ENCODE data around the gene STRA6.

The STRA6 gene

DNA sequence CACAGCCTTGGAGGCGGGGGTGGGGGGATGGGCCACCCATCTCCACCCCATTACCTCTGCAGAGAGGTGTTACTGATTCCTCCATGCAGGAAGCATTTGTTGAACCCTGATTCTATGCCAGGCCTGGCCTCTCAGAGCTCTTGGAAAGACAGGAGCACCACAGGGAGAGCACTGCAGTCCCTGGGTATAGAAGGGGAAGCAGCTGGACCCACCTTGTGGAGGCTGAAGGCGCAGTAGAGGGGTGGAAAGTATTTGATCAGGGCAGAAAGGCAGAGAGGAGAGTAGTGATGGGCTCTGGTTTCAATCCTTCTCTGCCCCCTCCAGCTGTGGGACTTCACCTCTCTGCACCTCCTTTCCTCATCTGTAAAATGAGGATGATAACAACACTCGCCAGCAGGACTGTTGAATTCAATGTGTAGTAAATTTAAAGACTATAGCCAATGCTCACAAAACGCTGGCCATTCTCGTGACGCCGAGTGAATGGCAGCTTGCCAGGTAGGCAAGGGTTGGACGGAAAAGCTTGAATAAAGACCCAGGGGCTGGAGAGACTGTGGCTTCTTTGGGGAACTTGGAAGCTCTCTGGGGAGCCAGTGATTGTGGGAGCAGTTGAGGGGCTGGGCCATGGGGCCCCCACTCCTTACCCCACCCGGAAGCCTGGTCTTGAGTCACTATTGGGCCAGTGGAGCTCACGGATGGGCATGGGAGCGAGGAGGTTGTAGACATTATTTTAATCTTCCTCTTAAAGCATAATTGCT, 25.6 kb upstream of the STRA6 start:
- no peak for DNase-seq (ENCODE audit: low spot score)

DNA sequence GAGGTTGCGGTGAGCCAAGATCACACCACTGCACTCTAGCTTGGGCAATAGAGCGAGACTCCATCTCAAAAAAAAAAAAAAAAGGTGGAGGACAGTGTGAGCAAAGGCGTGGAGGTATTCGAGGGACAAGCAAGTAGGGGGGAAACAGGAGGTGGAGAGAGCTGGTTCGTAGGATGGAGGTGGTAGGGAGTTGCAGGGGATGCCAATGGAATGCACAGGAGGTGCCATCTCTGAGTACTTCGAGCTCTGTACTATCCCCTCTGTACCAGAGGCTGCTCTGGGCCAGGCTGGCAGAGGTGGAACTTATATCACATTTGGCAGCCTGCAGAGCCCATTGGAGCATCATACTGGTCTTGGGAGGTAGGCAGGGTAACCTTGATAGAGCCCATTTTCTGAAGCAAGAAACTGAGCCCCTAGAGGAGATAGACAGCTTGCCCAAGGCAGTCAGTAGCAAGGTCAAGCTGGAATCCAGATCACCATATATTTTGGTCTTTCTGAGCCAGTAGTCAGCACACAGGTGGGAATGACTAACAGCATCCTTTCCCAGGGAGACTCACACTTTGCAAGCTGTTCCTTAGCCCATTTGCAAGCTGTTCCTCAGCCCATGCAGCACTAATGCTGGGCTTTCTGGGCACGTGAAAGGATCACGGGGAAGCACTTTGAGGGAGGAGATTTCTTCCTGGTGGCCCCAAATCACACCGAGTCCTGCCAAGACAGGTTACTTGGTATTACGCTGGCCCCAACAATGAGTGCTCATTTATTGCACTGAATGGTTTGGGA, 24.4 kb upstream of the STRA6 start:
- no peak for DNase-seq (ENCODE audit: low spot score)

GRCh38 chr15:74225928-74226327, 23.3 kb upstream of the STRA6 start:
- DNase-seq (ENCODE audit: low spot score): no peak

DNA sequence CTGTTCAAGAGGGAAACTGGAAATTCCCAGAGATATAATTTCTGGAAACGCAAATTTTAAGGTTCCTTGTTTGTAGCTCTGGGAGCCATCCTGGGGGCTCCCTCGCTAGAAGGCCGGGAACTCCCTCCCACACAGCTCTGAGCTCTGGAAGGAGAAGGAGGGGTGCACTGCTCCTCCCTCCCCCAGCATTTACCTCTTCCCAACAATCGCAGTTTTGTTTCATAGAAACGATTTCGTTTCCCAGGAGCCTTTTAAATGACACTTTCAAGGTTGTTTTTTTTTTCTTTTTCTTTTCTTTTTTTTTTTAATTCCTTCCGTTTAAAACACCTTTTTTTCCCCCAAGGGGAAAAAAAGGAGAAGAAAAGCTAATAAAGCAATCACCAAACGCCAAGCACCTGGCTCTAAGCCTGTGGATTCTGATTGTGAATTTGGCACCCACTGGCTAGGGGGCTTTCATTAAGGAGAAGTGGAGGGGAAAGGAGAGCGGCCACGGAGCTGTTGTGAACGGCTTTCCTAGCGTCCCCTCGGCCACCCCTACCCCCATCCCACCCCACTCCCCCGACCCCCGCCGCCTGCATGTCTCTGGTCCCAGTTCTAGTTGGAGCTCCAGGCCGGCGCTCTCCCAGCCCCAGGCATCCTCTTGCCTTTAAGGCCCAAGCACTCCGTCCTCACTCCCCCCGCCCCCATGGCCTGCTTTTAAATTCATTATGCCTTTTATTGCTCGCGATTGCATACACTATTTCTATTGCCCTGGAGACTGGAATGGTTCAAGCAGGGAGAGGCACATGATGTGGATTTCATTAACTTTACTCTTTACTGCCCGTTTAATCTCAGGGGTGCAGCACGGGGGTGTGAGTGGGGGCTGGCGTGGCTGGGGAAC, 19.9 kb upstream of the STRA6 start:
- no peak for DNase-seq (ENCODE audit: low spot score)

DNA sequence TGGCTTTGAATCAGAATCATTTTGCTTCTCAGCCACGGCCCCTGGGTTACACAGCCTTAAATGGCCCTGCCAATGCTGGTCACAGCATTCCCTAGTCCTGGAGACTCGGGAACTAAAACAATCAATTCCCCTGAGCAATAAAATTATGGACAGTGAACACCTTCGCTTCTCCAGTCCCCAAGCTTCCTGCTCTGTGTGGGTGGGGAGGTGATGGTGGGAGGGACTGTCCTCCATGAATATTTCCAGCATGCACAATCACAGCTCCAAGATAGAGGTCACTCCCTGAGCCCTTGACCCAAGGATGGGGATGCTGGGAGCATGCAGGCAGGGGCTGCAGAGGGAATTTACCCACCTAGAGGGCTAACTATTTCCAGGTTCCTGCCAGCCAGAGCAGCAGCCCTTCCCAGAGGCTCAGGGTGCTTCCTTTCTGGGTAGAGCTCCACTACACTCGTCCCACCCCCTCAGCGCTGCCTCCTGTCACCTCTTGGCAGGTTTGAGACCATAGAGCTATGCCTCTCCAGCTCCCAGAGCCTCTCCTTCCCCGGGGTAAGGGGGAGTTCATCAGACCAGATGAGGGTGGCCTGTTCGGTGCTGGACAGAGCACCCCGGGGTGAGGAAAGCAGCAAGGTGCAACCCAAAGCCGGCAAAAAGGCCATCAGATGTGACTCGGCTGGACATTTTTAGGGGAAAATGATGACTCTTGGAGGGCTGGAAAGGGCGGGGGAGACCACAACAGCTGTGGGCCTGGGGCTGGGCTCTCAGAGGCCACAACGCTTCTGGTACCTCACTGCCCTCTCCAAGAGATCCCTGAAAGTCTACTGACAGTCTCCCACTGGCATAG, 19.0 kb upstream of the STRA6 start:
- DNase-seq (ENCODE audit: low spot score): no peak

- DNase-seq (ENCODE audit: low spot score): no peak
Observed at GRCh38 chr15:74220475-74221248, 18.1 kb upstream of the STRA6 start.

- no peak for DNase-seq (ENCODE audit: low spot score)
Observed at GRCh38 chr15:74217907-74218885, 15.6 kb upstream of the STRA6 start.

GRCh38 chr15:74216949-74217348, 14.4 kb upstream of the STRA6 start:
- no peak for DNase-seq (ENCODE audit: low spot score)

GRCh38 chr15:74215958-74216357, 13.4 kb upstream of the STRA6 start:
- no peak for DNase-seq (ENCODE audit: low spot score)

GRCh38 chr15:74214324-74215021, 11.9 kb upstream of the STRA6 start:
- DNase-seq (ENCODE audit: low spot score): no peak

- DNase-seq (ENCODE audit: low spot score): no peak
Observed at GRCh38 chr15:74213858-74214284, 11.3 kb upstream of the STRA6 start.

- no peak for DNase-seq (ENCODE audit: low spot score)
Observed at GRCh38 chr15:74212494-74212893, 9.9 kb upstream of the STRA6 start.

DNA sequence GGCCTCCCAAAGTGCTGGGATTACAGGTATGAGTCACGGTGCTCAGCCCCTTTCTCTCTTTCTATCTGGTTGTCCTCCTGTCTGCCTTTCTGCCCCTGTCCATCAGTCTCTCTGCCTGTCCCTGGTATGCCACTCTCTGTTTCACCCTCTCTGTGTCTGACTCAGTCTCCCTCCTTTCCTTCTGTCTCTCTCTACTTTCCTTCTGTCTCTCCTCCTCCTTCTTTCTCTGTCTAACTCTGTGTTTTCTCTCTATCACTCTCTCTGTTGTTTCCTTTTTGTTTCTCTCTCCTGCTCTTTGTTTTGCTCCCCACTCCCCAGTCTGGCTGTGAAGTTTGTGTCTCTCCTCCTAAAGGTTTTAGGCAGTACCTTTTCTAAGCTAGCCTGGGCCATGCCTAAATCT, 9.1 kb upstream of the STRA6 start:
- DNase-seq (ENCODE audit: low spot score): no peak

DNA sequence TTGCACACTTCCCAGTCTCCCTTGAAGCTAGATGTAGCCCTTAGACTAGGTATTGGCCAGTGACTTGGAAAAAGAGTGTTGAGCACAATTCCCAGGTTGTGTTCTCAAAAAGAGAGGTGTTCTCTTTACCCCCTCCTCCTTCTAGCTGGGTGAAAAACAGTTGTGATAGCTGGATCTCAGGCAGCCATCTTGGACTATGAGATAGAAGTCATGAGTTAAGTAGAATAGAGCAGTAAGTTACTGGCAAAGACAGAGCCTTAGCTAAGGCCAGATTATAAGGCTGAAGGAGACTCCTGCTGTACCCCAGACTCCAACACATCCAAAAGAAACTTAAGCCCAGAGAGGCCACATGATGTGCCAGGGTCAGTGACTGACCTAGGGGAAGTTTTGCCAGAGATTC, 8.1 kb upstream of the STRA6 start:
- no peak for DNase-seq (ENCODE audit: low spot score)

- no peak for DNase-seq (ENCODE audit: low spot score)
Observed at GRCh38 chr15:74209997-74210671, 7.5 kb upstream of the STRA6 start.

DNA sequence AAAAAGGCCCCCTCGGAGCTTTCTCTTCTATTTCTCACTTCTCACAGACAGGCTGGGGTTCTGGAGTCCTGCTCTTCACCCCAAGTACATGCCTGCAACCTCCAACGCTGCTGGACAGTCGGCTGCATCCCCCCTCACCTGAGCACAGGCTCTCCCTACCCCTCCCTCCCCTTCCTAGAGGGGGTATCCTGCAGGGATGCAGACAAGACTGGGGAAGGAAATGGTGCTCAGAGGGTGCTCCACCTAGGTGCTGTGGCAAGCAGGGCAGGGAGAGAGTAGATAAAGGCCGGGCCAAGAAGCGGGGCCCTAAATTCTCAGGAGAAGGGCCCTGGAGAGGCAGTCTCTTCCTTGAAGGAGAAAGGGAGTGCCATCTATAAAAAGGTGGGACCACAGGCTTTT, 7.0 kb upstream of the STRA6 start:
- no peak for DNase-seq (ENCODE audit: low spot score)

GRCh38 chr15:74208901-74209559, 6.4 kb upstream of the STRA6 start:
- no peak for DNase-seq (ENCODE audit: low spot score)

DNA sequence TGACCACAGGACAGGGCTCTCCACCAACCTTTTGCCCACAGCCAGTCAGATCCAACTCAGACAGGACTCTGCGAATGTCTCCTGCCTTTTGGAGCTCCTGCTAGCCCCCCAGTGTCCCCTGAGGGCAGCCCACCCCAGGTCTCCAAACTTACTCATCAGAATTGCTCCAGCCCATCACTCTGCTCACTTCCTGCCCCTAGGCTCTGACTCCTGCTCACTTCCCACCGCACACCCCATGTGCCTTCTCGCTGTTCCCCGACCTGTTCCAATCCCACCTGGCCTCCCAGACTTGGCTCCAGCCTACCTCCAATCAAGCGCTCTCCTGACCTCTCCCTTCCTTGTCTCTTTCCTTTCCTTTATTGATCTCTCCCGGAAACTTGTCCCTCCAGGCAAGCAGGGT, 5.9 kb upstream of the STRA6 start:
- no peak for DNase-seq (ENCODE audit: low spot score)

Measured in kidney capillary endothelial cell (primary cell).